Right lobe of liver (tissue), 6 donors: Measurements from ENCODE around the gene SRC. TPM values are rescaled to one million over a fixed set of nuclear protein-coding genes. Genes with fewer than 3 reads are reported as not detected.
A peak's percentile ranks its signal among the peaks of the same experiment; 100 is the strongest.

Experiments
- ATAC-seq, 4 donors: fragments of 200-7000 bp; cut with Tn5 transposase; one replicate each; pipeline ENCODE4 v1.9.1; 2020; ENCODE audit warnings: mild to moderate bottlenecking in 4 of 4, moderate library complexity in 4 of 4
- DNase-seq, 3 donors: peaks; one replicate each; pipeline ENCODE4 v3.0.0-alpha.2; 2020
- H3K27ac ChIP-seq, 3 donors: fragments of 200-600 bp; one replicate each; pipeline ENCODE4 v1.8.0; 2022
- H3K27me3 ChIP-seq, 2 donors: fragments of 200-600 bp; one replicate each; pipeline ENCODE4 v1.8.0; 2022
- H3K36me3 ChIP-seq, 4 donors: fragments of 200-600 bp; sonication (generic) in 1 of 4; one replicate each; pipeline versions ENCODE4 v1.5.1 to v1.8.0; 2017 to 2022; ENCODE audit warnings: control low read depth in 1 of 4
- H3K4me1 ChIP-seq, 4 donors: fragments of 200-600 bp; sonication (generic) in 1 of 4; one replicate each; pipeline versions ENCODE4 v1.5.1 to v1.8.0; 2017 to 2022; ENCODE audit warnings: control low read depth in 1 of 4
- H3K4me3 ChIP-seq, 3 donors: fragments of 200-600 bp; one replicate each; pipeline ENCODE4 v1.8.0; 2022
- H3K9me3 ChIP-seq, 4 donors: fragments of 200-600 bp; sonication (generic) in 1 of 4; one replicate each; pipeline versions ENCODE4 v1.5.1 to v1.8.0; 2017 to 2022; ENCODE audit warnings: control low read depth in 1 of 4
- CTCF ChIP-seq, 4 donors: fragments of 200-600 bp in 3 of 4; fragments of 450-650 bp in 1 of 4; IDR thresholded peaks; one replicate each; pipeline versions ENCODE4 v1.5.1 to v1.8.0; 2016 to 2022; ENCODE audit warnings: antibody characterized with exemption in 4 of 4, mild to moderate bottlenecking in 2 of 4
- POLR2A ChIP-seq: fragments of 450-650 bp; IDR thresholded peaks from one replicate; pipeline ENCODE4 v1.6.1; 2017; ENCODE audit warnings: antibody characterized with exemption, mild to moderate bottlenecking
- WGBS: methylation state at CpG from one replicate; pipeline ENCODE4 v1.1.6; 2018; ENCODE audit warnings: low coverage, low lambda C conversion rate; ENCODE audit not compliant: insufficient coverage; ENCODE audit errors: missing lambda C conversion rate; 5-methylcytosine and 5-hydroxymethylcytosine counted together
- intact Hi-C, 2 donors: fragments of 100-400 bp; cut with DNase I; formaldehyde crosslinking; loops; one replicate each; pipeline versions ENCODE4 v1.11.2 to v1.14.1; 2022
- total RNA-seq, 6 experiments: library from RNA; depleted of rRNA in 2 of 6; stranded (reverse); fragments of >200 nt in 2 of 6; fragmentation: NEBNext Ultra II Directional in 3 of 6; extraction: Animal tissue kit (Norgen Biotek cat#: 25700) in 3 of 6; gene quantifications; one replicate each; pipeline versions ENCODE4 v1.1.0 to v1.2.4, GENCODE V29; 2016 to 2023
- donor health status: DM: no; HTN: yes; CAD: no.
- donor health status: DM: no; HTN: no; CAD: no.
- donor health status: DM: no; HTN: no; CAD: no.
- donor health status: DM: no; HTN: yes; CAD: no.
- donor health status: DM: no; HTN: yes; CAD: no.

Gene SRC
- total RNA-seq, 6 experiments from 2014 or later: 3.1 to 17.3 (median 11.2) TPM

GRCh38 chr20:37303637-37304036 is 42.3 kb upstream of the SRC start:
- ATAC-seq: peak in 1 of 4 donors; percentile 39
- no peak overlapping the region for H3K27ac ChIP-seq

GRCh38 chr20:37305079-37305478 is 40.9 kb upstream of the SRC start:
- no peak for ATAC-seq
- H3K36me3 ChIP-seq: peaks cover 0 to 24% (median 3%) of the 10 kb centered on the region in 4 donors

More at GRCh38 chr20:37303637-37304036, 42.3 kb upstream of the SRC start:
- no peak overlapping the region for H3K4me3 ChIP-seq
- no peak for TF ChIP-seq POLR2A
- no peak for TF ChIP-seq CTCF (IDR thresholded peaks at IDR 0.05)
- WGBS: 83% methylated on average over 4 of the region's 4 CpGs
- H3K27me3 ChIP-seq: no peaks in the 10 kb centered on the region
- no peaks in the 10 kb centered on the region for H3K4me1 ChIP-seq
- intact Hi-C loops: no loop called here
- DNase-seq: no peak
- no peaks in the 10 kb centered on the region for H3K9me3 ChIP-seq
- H3K36me3 ChIP-seq: peaks cover 0 to 24% (median 3%) of the 10 kb centered on the region in 4 donors

GRCh38 chr20:37305839-37306238 is 40.1 kb upstream of the SRC start:
- DNase-seq (no peak), ATAC-seq (no peak)
- Histone ChIP-seq H3K4me1 (no peaks in the 10 kb centered on the region), H3K27ac (no peak overlapping the region), H3K9me3 (no peaks in the 10 kb centered on the region), H3K4me3 (no peak overlapping the region), H3K36me3 (peaks cover 0 to 24% (median 3%) of the 10 kb centered on the region in 4 donors), H3K27me3 (no peaks in the 10 kb centered on the region)
- TF ChIP-seq CTCF (IDR thresholded peaks at IDR 0.05) (no peak), POLR2A (no peak)
- intact Hi-C loops: no loop called here
- WGBS: 85% methylated on average over 3 of the region's 3 CpGs

More at GRCh38 chr20:37305079-37305478, 40.9 kb upstream of the SRC start:
- DNase-seq: no peak
- Histone ChIP-seq H3K27ac (no peak overlapping the region), H3K27me3 (no peaks in the 10 kb centered on the region), H3K4me3 (no peak overlapping the region), H3K9me3 (no peaks in the 10 kb centered on the region), H3K4me1 (no peaks in the 10 kb centered on the region)
- intact Hi-C loops: no loop called here
- TF ChIP-seq CTCF (IDR thresholded peaks at IDR 0.05): no peak
- no peak for TF ChIP-seq POLR2A
- 96% methylated on average over 6 of the region's 6 CpGs for WGBS

GRCh38 chr20:37308086-37309050 is 37.6 kb upstream of the SRC start:
- H3K36me3 ChIP-seq: peaks cover 0 to 3% (median 3%) of the 10 kb centered on the region in 4 donors
- no peak overlapping the region for H3K27ac ChIP-seq
- 67% methylated on average over 6 of the region's 8 CpGs for whole genome bisulfite sequencing
- DNase-seq: no peak
- H3K4me3 ChIP-seq: no peak overlapping the region
- TF ChIP-seq CTCF (IDR thresholded peaks at IDR 0.05): no peak
- no peaks in the 10 kb centered on the region for H3K4me1 ChIP-seq
- no peaks in the 10 kb centered on the region for H3K27me3 ChIP-seq
- intact Hi-C loops: no loop called here
- peak in 2 of 4 donors; percentile 46 to 72 for ATAC-seq
- H3K9me3 ChIP-seq: no peaks in the 10 kb centered on the region
